AG04450 (cell line): Measurements from ENCODE around the gene FYB2. TPM values are rescaled to one million over a fixed set of nuclear protein-coding genes. Genes with fewer than 3 reads are reported as not detected.

Experiments
- CTCF ChIA-PET: fragments of 300-600, 350-600 bp; formaldehyde crosslinking; extraction: SDS; loops from one replicate; lab custom pipeline; 2022; ENCODE audit warnings: antibody characterized with exemption, inconsistent platforms; lab: Charles Lee
- POLR2A ChIA-PET: fragments of 350-600 bp; formaldehyde crosslinking; extraction: SDS; loops from one replicate; lab custom pipeline; 2021; ENCODE audit warnings: antibody characterized with exemption, inconsistent platforms; lab: Yijun Ruan, JAX
- DNase-seq: peaks from one replicate; pipeline ENCODE4 v3.0.0-alpha.2; 2011; ENCODE audit warnings: low read depth, low spot score
- H3K27ac ChIP-seq: one replicate; pipeline ENCODE4 v1.5.1; 2012; ENCODE audit warnings: low read depth, low read length, control low read depth
- H3K27me3 ChIP-seq: one replicate; pipeline ENCODE4 v1.6.0; 2012; ENCODE audit warnings: low read length; ENCODE audit not compliant: control insufficient read depth, insufficient read depth
- H3K4me3 ChIP-seq: 2 replicates; pipeline ENCODE4 v1.5.1; 2011; ENCODE audit warnings: mild to moderate bottlenecking, low read depth, low read length, control low read depth
- H3K9me3 ChIP-seq: 2 replicates; pipeline ENCODE4 v1.5.1; 2012; ENCODE audit warnings: low read length; ENCODE audit not compliant: control insufficient read depth, insufficient read depth
- CTCF ChIP-seq: IDR thresholded peaks from 2 replicates; pipeline ENCODE4 v1.5.1; 2011; ENCODE audit warnings: low read depth, low read length, control low read depth, inconsistent platforms
- polyA plus RNA-seq: library from polyadenylated mRNA; depleted of rRNA; stranded (reverse); fragments of >200 nt; gene quantifications from 2 replicates; pipeline ENCODE4 v1.2.3, GENCODE V29; 2011

Gene FYB2
- polyA plus RNA-seq, 1 experiment, result not detected

DNA sequence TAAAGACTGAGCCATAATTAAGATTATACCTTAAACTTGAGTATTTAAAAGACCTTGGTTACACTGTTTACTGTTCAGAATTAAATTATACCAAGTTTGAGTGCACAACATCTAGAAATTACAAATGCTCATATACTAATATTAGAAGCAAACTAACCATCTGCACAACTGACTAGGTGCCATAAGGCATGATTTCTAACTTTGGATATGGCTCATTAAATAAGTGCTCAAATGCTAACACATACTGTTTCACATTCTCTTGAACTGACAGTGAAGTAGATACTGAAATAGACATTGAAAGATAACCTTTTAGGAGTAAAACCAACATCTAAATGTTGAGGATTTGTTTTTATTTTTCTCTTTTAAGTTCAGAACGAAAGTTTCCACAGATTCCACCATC lies 100.0 kb downstream of the FYB2 start:
- ChIA-PET POLR2A (no interaction called here), CTCF (no interaction called here)
- no peak for DNase-seq
- no peak for TF ChIP-seq CTCF
- Histone ChIP-seq H3K9me3 (no peaks in the 10 kb centered on the region), H3K27me3 (no peaks in the 10 kb centered on the region), H3K27ac (no peak overlapping the region), H3K4me3 (no peak overlapping the region)

DNA sequence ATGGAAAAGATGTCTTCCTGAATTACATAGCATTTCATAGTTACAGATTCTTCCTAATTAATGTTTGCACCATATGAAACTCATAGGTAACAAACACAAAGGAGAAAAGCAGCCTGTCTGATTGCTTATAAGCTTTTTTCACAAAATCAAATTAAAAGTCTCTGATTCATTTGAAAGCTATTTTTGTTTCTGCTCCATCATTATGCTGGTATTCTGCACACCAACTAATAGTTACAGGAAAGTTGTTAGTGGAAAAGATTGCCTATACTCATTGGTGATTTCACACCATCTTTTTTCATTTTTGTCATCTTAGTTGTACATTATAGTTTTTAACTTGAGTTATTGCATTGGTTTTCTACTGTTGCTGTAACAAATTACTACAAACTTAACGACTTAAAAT lies 104.0 kb downstream of the FYB2 start:
- no peak overlapping the region for H3K4me3 ChIP-seq
- TF ChIP-seq CTCF, result no peak
- no peaks in the 10 kb centered on the region for H3K27me3 ChIP-seq
- ChIA-PET CTCF (no interaction called here), POLR2A (no interaction called here)
- no peak overlapping the region for H3K27ac ChIP-seq
- no peak for DNase-seq
- no peaks in the 10 kb centered on the region for H3K9me3 ChIP-seq

DNA sequence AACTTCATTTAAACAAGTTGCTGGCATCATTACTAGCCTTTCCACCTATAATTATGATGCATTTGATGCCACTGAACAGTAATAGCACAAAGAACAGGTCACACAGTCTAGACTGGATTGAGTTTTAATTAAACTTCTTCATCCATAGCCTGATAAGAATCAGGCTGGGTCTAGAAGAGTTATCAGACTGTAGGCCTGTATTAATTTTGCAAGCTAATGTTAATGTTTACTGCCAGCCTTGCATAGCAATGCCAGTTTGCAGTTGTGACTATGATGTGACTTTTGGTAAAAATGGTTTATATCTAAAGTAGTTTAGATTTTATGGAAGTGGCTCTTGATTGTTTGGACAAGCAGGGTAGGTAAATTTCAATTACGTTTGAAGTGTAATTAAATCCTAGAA lies 106.1 kb downstream of the FYB2 start:
- Histone ChIP-seq H3K27ac (no peak overlapping the region), H3K9me3 (no peaks in the 10 kb centered on the region), H3K4me3 (no peak overlapping the region), H3K27me3 (no peaks in the 10 kb centered on the region)
- POLR2A ChIA-PET, result no interaction called here
- DNase-seq, result no peak
- TF ChIP-seq CTCF, result no peak
- CTCF ChIA-PET, result interaction anchor here (0.7 kb wide), 1 partner anchor 129 kb away, joined by 3 read pairs; no protein-coding TSS in a partner anchor

DNA sequence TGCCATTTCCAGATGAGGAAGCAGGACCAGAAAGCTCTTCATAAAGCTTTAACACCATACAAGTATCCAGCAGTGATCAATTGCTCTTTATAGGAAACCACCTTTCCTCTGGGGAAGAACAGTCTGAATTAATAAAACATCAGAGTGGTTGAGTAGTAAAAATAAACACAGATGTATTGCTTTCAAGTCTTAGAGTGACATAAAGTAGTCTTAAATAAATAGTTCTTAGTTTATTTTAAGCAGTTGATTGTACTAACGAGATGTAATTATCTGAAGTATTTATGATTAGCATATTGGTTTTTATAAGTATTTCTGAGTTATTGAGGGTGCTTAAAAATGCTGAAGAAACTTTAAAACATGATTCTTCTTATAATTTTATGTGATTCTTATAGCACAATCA lies 107.1 kb downstream of the FYB2 start:
- Histone ChIP-seq H3K27me3 (no peaks in the 10 kb centered on the region), H3K9me3 (no peaks in the 10 kb centered on the region), H3K27ac (no peak overlapping the region), H3K4me3 (no peak overlapping the region)
- POLR2A ChIA-PET, result no interaction called here
- CTCF ChIA-PET, result no interaction called here
- TF ChIP-seq CTCF, result no peak
- DNase-seq, result no peak

- TF ChIP-seq CTCF, result no peak
- ChIA-PET POLR2A (interaction anchor here (0.6 kb wide), 1 partner anchor 729 kb away, joined by 4 read pairs; no protein-coding TSS in a partner anchor), CTCF (interaction anchor here (1.2 to 3.5 kb wide), 6 partner anchors 11 to 136 kb away, joined by 3 to 41 read pairs (median 24); no protein-coding TSS in a partner anchor)
- DNase-seq, result peak; percentile 53
- Histone ChIP-seq H3K4me3 (no peak overlapping the region), H3K27me3 (no peaks in the 10 kb centered on the region), H3K27ac (no peak overlapping the region), H3K9me3 (no peaks in the 10 kb centered on the region)
Measured at GRCh38 chr1:56710646-56711045, 108.6 kb downstream of the FYB2 start.
